Measurements from ENCODE around the gene ADAMTS9.

The ADAMTS9 gene

GRCh38 chr3:64561325-64561843, 126.4 kb downstream of the ADAMTS9 start:
- DNase-seq (ENCODE audit: low spot score) = no peak
- TF ChIP-seq CTCF (IDR thresholded peaks at IDR 0.05; ENCODE audit: extremely low read depth, missing control alignments) = no peak

DNA sequence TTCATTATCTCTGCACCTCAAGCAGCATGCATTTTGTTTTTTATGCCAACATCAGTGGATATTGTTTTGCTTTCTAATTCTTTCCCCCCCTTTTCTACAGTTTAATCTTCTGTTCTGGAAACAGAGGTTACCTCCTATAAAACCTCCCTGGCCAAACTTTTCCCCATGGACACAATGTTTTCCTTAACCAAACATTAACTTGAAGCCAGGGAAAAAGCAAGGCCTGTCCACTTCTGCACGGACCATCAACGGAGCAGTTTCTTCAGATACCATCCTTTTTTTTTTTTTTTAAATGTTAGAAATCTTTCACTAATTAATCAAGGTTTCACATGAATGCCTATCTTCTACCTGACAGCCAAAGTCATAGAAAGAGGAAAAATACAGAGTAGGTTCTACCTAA, 127.0 kb downstream of the ADAMTS9 start:
- no peak for DNase-seq (ENCODE audit: low spot score)

GRCh38 chr3:64559588-64559987, 128.2 kb downstream of the ADAMTS9 start:
- DNase-seq (ENCODE audit: low spot score) = no peak
- TF ChIP-seq CTCF (IDR thresholded peaks at IDR 0.05; ENCODE audit: extremely low read depth, missing control alignments) = no peak

More for the DNA sequence above, 127.0 kb downstream of the ADAMTS9 start:
- no peak for TF ChIP-seq CTCF (IDR thresholded peaks at IDR 0.05; ENCODE audit: extremely low read depth, missing control alignments)

GRCh38 chr3:64556046-64556445, 131.8 kb downstream of the ADAMTS9 start:
- TF ChIP-seq CTCF (IDR thresholded peaks at IDR 0.05; ENCODE audit: extremely low read depth, missing control alignments) = no peak
- no peak for DNase-seq (ENCODE audit: low spot score)

DNA sequence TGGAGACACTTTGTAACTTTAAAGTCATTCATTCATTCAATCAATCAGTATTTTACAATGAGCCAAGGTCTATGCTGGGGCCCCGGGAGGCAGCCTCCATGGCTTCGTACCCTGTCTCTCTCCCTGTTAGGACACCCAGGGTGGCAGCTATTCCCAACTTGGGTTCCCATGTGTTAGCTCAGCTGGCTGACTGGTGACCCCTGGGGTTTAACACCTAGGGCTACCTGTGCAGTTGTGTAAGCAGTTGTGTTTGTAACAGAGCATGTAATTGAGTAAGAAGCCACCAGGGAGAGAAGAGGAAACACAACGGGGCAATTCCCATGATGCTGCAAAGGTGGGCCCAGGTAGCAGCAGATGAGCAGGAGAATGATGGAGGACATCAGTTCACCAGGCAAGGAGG, 132.4 kb downstream of the ADAMTS9 start:
- TF ChIP-seq CTCF (IDR thresholded peaks at IDR 0.05; ENCODE audit: extremely low read depth, missing control alignments) = no peak
- DNase-seq (ENCODE audit: low spot score) = no peak

DNA sequence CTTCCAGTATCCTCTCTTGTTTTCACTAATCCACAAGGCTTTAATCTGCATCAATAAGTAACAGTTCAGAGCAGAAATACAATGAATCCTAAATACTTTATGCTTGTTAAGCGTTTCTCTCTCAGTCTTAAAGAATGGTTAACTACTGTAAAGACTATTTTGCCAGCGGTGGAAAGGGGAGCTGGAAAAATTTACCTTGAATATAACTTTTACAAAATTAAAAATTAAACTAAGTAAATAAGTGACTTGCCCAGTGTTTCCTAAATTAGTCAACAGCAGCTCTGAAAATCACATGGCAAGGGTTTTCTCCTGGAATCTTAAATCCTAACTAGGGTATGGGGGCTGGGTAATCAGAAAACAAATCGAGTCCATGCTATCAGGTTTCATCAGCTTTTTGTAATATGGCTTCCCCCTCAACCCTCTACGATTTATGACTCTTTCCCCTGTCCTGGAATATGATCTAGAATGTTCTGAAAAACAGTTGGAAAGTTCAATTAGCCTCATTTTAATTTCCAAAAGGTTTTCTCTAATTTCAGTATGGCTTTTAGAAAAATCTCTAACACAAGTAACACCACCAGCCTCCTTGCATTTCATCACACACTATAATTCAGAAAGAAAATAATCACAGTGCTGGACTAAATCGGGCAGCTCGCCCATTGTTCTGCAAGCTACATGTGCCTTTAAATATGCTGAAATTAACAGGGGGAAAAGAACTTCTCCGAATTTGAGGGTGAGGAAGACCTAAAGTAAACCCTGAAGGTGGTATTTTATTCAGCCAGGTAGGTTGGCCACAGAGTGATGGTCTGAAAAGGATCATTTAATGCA, 133.5 kb downstream of the ADAMTS9 start:
- TF ChIP-seq CTCF (IDR thresholded peaks at IDR 0.05; ENCODE audit: extremely low read depth, missing control alignments) = no peak
- DNase-seq (ENCODE audit: low spot score) = no peak

DNA sequence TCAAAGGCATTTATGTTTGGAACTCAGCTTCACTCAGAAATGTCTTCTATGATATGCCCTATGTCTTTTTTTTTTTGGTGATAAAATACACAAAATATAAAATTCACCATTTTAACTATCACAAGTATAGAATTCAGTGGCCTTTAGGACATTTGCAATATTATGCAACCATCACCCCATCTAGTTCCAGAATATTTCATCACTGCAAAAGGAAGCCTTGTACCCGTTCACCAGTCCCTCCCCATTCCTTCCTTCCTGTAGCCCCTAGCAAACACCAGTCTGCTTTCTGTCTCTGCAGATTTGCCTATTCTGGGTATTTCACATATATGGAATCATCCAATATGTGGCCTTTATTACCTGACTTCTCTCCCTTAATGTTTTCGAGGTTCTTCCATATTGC, 134.8 kb downstream of the ADAMTS9 start:
- TF ChIP-seq CTCF (IDR thresholded peaks at IDR 0.05; ENCODE audit: extremely low read depth, missing control alignments) = no peak
- no peak for DNase-seq (ENCODE audit: low spot score)

Measured in GM20000 (cell line).